HG03280 (cell line): ENCODE data around the gene ZC3H18.
A peak's percentile ranks its signal among the peaks of the same experiment; 100 is the strongest.

Source experiments
- ATAC-seq: cut with Tn5 transposase; IDR thresholded peaks from one replicate; pipeline ENCODE4 v1.9.1; 2021; ENCODE audit warnings: mild to moderate bottlenecking, moderate library complexity; ENCODE audit not compliant: unreplicated experiment

The ZC3H18 gene

GRCh38 chr16:88636488-88637265, 66.5 kb downstream of the ZC3H18 start:
- ATAC-seq: no peak

DNA sequence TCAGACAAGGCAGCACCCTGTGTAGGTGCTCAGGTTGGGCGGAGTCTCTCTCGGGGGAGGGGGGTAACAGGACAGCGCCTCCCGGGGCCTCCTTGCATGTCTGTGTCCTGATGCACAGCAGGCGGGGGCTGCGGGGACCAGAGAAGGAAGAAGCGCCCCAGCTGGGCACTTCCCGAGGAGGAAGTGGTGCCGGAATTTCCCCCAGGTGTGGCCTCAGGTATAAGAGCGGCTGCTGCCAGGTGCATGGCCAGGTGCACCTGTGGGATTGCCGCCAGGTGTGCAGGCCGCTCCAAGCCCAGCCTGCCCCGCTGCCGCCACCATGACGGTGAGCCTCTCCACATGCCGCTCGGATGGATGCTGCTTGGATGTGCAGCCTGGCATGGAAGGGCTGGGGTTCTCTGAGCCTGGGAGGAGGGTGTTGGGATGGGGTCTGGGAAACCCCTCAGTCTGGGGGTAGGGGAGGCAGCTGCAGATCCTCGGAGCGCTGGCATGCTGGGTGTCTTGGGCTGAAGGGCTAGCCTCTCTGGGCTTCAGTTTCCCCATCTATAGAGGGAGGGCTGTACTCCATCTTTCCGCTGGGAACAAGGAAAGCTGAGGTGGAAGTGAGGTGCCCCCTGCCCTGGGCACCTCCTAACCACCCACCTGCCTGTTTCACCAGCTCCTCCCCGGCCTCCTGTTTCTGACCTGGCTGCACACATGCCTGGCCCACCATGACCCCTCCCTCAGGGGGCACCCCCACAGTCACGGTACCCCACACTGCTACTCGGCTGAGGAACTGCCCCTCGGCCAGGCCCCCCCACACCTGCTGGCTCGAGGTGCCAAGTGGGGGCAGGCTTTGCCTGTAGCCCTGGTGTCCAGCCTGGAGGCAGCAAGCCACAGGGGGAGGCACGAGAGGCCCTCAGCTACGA, 68.4 kb downstream of the ZC3H18 start, which contains the start of gene IL17C:
IL17C (plus strand) TSS at position 250 of the 908 bp plus-strand sequence; CDS start at position 320, 70 bp downstream.
- no peak for ATAC-seq

GRCh38 chr16:88639231-88640038, 69.2 kb downstream of the ZC3H18 start:
- no peak for ATAC-seq

DNA sequence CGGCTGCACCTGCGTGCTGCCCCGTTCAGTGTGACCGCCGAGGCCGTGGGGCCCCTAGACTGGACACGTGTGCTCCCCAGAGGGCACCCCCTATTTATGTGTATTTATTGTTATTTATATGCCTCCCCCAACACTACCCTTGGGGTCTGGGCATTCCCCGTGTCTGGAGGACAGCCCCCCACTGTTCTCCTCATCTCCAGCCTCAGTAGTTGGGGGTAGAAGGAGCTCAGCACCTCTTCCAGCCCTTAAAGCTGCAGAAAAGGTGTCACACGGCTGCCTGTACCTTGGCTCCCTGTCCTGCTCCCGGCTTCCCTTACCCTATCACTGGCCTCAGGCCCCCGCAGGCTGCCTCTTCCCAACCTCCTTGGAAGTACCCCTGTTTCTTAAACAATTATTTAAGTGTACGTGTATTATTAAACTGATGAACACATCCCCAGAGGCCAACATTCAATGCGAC, 69.9 kb downstream of the ZC3H18 start:
- no peak for ATAC-seq

DNA sequence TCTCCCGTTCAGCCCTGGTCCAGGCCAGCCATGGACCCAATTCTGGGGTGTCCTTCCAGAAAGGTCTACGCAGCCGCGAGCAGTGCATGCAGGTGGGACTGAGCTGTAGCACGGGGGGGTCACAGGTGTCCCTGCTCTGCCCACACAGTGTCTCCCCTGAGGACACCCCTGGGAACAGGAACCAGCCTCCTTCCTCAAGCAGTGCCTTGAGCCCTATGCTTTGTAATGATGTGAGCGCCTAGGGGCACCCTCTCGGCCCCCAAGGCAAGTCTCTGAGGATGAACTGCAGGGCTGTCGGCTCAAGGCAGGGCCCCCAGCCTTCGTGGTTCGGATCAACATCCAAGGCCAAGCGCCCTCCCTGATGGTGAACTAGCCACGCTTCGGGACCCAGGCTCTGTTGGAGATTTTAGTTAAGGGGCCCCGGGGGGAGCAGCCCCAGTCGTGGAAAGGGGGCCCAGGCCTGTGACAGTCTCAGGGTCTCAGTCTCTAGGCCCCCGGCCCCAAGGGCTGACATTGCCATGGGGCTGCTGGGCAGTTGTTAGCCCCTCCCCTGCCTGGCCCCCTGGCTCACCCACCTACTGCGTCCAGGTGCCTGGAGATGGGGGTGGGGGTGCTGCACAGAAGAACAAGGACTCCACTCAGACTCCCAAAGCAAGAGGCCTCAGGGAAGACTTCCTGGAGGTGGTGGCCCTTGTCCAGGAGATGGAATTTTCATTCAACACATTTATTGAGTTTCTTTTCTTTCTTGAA, 70.5 kb downstream of the ZC3H18 start:
- ATAC-seq: no peak

- ATAC-seq: no peak
Measured at GRCh38 chr16:88642881-88643643, 72.9 kb downstream of the ZC3H18 start.

DNA sequence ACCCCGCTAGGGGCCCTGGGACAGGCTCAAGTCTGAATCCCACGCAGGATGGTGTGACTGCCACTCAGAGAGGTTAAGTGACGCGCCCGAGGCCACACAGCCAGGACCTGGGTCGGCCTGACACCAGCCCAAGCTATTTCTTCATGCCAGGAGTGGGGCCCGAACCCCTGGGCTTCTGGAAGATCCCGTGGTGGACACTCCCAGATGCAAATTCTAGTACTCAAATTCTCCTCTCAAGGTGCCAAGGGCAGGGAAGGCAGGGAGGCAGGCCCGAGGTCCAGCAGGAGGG, 73.4 kb downstream of the ZC3H18 start:
- ATAC-seq: no peak

DNA sequence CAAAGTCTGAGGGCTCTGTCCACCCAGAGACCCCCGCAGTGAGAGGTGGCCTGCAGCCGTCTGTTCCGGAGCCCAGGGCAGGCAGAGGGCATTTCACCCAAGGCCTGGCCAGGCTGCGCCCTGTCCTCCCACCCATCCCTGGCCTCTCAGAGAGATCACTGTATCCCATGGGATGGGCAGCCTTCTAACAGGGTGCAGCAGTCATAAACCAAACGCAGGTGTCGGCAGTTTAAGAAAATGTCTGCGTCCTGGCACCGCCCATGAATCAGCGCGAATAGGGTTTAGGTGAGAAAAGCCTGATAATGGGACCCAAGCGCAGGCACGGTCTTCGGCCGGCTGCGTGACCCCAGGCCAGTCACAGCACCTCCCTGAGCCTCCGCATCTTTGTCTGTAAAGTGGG, 75.3 kb downstream of the ZC3H18 start:
- no peak for ATAC-seq

- ATAC-seq: no peak
Measured at GRCh38 chr16:88645941-88646340, 75.7 kb downstream of the ZC3H18 start.

GRCh38 chr16:88646345-88647034, 76.3 kb downstream of the ZC3H18 start:
- ATAC-seq: no peak

- no peak for ATAC-seq
Measured at GRCh38 chr16:88647178-88648070, 77.2 kb downstream of the ZC3H18 start.

GRCh38 chr16:88649195-88649923, 79.2 kb downstream of the ZC3H18 start:
- ATAC-seq: no peak

DNA sequence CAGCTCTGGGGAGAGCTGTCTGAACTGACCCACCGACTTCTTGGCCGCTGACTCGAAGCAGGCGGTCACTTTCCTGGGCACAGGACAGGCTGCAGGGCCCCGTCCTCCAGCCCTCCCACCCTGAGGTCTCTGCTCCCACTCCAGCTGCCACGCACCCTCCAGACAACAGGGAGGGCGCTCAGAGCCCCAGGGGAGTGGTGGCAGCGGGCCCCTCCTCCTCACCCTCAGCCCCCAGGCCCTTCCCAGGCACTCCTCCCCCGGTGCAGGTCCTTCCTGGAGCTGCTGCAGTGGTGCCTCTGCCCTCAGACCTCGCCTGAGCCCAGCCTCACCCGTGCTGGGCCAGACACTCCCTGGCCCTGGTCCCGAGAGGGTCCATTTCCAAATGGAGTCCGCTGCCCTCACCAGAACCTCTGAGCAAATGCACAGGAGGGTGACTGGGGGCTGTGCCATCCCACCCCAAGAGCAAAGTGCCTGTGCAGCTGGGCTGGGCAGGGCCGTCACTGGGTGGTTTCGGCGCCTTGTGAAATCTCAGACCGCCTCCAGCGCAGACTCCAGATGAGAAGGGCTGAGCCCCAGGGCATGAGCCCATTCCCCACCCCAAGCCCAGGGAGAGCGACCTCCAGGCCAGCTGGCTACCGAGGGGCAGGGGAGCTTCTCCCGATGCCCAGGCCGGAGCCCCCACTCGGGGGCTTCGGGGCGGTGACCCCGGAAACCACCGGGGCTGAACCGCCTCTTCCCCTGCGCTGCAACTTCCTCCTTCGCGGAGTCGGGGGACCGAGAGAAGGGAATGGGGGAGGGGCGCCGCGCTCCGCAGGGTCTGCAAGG, 79.9 kb downstream of the ZC3H18 start:
- ATAC-seq: peak; percentile 13

DNA sequence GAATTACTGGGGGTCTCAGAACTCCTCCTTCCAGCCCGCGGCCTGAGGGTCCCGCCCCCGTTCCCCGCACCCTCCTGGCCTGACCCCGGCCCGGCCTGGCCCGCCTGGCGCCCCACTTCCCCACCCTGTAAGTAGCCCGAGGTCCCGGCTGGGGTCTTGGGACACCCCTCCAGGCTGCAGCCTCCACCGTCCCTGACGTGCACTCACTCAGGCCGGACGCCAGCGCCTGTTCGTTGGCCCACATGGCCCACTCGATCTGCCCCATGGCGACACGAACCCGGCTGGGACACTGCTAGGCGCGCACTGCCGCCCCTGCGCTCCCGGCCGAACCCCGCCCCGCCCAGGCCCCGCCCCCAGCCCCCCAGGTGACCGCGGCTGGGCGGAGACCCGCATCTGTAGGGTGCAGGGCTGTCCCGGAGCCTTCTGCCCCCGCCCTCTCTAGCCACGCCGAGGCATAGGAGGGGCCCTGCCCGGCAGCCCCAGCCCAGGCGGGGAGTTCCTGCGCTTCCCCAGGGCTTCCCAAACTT, 80.6 kb downstream of the ZC3H18 start, which contains the start of gene CYBA:
CYBA (minus strand) TSS at position 305 of the 527 bp plus-strand sequence; CDS start at position 265, 40 bp downstream.
- peak; percentile 75 for ATAC-seq

DNA sequence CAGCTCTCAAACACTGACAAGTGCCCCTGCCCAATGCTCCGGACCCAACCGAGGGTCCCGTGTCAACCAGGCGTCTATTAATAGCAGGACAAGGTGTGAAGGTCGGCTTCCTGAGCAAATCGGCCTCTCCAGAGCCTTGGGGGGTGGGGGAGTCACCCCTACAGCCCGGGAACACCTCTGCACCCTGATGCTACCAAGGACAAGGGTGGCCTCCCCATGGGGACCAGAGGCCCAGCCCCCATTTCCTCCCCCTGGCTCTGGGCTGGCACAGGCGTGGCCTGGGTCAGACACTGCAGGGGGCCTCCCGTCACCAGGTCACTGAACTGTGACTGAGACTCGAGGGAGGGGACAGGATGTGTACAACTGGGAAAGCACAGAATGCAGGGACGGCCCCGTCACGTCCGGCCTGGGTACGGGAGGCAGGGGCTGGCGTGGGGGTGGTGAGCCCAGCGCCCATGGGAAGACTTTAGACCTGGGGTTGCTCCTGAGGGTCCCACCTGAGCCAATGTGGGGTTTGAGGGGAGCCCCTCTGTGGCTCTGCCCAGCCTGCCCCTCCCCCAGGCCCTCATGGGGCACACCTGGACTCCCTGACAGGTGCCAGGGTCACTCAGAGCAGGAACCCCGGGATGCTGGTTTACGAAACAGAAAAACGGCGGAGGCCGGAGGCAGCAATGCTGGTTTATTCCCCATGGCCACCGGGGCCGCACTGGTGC, 81.2 kb downstream of the ZC3H18 start:
- peak; percentile 73 for ATAC-seq
